Duodenal mucosa (tissue), 2 donors: ENCODE measurements around the gene OR7C1.
"Not testable (repeated sequence)": the region's sequence is repeated elsewhere in the genome, so short reads cannot be mapped to it uniquely, and the experiment has no call there.

Source experiments
- H3K27ac ChIP-seq: one replicate; pipeline ENCODE4 v1.7.0; 2013; ENCODE audit warnings: low read depth, low read length
- H3K27me3 ChIP-seq, 2 donors: one replicate each; pipeline ENCODE4 v1.7.0; 2013; ENCODE audit warnings: low read length in 2 of 2, control low read depth in 1 of 2; ENCODE audit not compliant: insufficient read depth in 2 of 2, control insufficient read depth in 1 of 2
- H3K36me3 ChIP-seq, 2 donors: one replicate each; pipeline ENCODE4 v1.7.0; 2013; ENCODE audit warnings: low read length in 2 of 2, control low read depth in 1 of 2; ENCODE audit not compliant: insufficient read depth in 2 of 2, control insufficient read depth in 1 of 2
- H3K4me1 ChIP-seq, 2 donors: one replicate each; pipeline ENCODE4 v1.7.0; 2013; ENCODE audit warnings: low read length in 2 of 2, control low read depth in 1 of 2; ENCODE audit not compliant: insufficient read depth in 2 of 2, control insufficient read depth in 1 of 2
- H3K4me3 ChIP-seq, 2 donors: one replicate each; pipeline ENCODE4 v1.7.0; 2013; ENCODE audit warnings: low read length in 2 of 2, low read depth in 1 of 2
- H3K9ac ChIP-seq, 2 donors: one replicate each; pipeline ENCODE4 v1.7.0; 2013; ENCODE audit warnings: low read length in 2 of 2, low read depth in 1 of 2
- H3K9me3 ChIP-seq, 2 donors: one replicate each; pipeline ENCODE4 v1.7.0; 2013; ENCODE audit warnings: low read length in 2 of 2, control low read depth in 1 of 2; ENCODE audit not compliant: control insufficient read depth in 1 of 2

Gene OR7C1

DNA sequence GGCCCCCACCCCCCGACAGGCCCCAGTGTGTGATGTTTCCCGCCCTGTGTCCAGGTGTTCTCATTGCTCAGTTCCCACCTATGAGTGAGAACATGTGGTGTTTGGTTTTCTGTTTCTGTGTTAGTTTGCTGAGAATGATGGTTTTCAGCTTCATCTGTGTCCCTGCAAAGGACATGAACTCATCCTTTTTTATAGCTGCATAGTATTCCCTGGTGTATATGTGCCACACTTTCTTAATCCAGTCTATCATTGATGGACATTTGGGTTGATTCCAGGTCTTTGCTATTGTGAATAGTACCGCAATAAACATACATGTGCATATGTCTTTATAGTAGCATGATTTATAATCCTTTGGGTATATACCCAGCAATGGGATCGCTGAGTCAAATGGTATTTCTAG is 57.3 kb downstream of the OR7C1 start:
- not testable (repeated sequence) for H3K36me3 ChIP-seq, H3K27ac ChIP-seq, H3K27me3 ChIP-seq, H3K4me3 ChIP-seq, H3K9me3 ChIP-seq, H3K9ac ChIP-seq, H3K4me1 ChIP-seq

GRCh38 chr19:14775869-14776586 is 59.0 kb downstream of the OR7C1 start:
- Histone ChIP-seq H3K9ac (no peak overlapping the region), H3K9me3 (no peaks in the 10 kb centered on the region), H3K36me3 (no peaks in the 10 kb centered on the region), H3K27ac (no peak overlapping the region), H3K4me3 (peak overlapping the region; percentile 50 to 54), H3K4me1 (no peaks in the 10 kb centered on the region), H3K27me3 (no peaks in the 10 kb centered on the region)

DNA sequence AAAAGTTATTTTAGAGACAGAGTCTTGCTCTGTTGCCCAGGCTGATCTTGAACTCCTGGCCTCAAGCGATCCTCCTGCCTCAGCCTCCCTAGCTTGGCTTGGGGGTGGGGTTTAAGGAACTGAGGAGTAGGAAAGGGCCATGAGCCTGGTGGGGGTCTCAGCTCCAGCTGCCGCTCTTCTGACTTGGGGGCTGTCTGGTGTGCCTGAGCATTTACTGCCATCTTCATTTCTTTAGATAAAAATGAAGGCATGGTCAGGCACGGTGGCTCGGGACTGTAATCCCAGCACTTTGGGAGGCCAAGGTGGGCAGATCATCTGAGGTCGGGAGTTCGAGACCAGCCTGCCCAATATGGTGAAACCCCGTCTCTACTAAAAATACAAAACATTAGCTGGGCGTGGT is 59.7 kb downstream of the OR7C1 start:
- peak overlapping the region in 1 of 2 donors; percentile 32 for H3K4me3 ChIP-seq
- H3K27ac ChIP-seq, H3K36me3 ChIP-seq, H3K4me1 ChIP-seq, H3K9me3 ChIP-seq, H3K9ac ChIP-seq, H3K27me3 ChIP-seq: not testable (repeated sequence)

DNA sequence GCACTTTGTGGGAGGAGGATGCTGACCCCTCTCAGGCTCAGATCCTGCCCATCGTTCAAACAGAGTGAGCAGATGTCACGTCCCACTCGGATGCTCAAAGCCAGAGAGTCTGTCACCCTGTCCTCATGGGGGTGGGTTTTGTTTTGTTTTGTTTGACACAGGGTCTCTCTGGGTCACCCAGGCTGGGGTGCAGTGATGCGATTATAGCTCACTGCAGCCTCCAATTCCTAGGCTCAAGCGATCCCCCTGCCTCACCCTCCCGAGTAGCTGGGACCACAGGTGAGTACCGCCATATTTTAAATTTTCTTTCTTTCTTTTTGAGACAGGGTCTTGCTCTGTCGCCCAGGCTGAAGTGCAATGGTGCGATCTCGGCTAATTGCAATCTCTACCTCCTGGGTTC is 60.6 kb downstream of the OR7C1 start:
- Histone ChIP-seq H3K27ac (no peak overlapping the region), H3K36me3 (no peaks in the 10 kb centered on the region), H3K27me3 (no peaks in the 10 kb centered on the region), H3K4me3 (no peak overlapping the region), H3K9me3 (no peaks in the 10 kb centered on the region), H3K9ac (no peak overlapping the region), H3K4me1 (no peaks in the 10 kb centered on the region)

- H3K9me3 ChIP-seq, H3K4me3 ChIP-seq, H3K36me3 ChIP-seq, H3K4me1 ChIP-seq, H3K27ac ChIP-seq, H3K27me3 ChIP-seq, H3K9ac ChIP-seq: not testable (repeated sequence)
Observed at GRCh38 chr19:14773722-14774121, 61.3 kb downstream of the OR7C1 start.

DNA sequence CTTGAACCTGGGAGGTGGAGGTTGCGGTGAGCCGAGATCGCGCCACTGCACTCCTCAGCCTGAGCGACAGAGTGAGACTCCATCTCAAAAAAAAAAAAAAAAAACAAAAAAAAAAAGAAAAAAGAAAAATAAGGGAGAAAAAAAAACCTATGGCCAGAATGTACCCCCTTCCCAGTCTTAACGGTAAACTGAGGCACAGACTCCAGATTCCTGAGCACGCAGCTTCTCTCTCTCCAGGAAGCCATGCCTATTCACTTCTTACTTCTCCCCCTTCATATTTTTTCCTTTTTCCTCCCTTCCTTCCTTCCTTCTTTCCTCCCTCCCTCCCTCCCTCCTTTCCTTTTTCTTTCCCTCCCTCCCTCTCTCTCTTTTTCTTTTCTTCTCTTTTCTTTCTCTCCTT is 62.0 kb downstream of the OR7C1 start:
- H3K4me1 ChIP-seq = no peaks in the 10 kb centered on the region

DNA sequence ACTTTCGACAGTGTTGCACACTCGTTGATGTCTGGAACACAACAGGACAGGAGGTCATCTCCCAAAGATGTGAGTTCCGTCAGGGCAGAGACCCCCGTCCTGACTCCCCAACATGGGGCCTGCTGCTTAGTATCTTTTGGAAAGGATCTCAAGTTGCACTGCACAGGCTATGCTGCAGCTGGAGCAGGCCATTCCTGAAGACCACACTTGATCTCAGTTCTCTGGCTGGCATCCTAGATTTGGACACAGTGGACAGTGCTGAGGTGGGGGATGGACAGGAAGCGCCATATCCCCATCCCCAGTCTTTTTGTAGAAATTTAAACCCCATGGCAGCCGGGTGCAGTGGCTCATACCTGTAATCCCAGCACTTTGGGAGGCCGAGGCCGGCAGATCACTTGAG is 62.5 kb downstream of the OR7C1 start:
- peaks cover 0 to 5% of the 10 kb centered on the region in 2 donors for H3K36me3 ChIP-seq
- no peaks in the 10 kb centered on the region for H3K27me3 ChIP-seq
- H3K9me3 ChIP-seq = no peaks in the 10 kb centered on the region
- H3K4me3 ChIP-seq = no peak overlapping the region
- no peak overlapping the region for H3K9ac ChIP-seq
- H3K4me1 ChIP-seq = no peaks in the 10 kb centered on the region
- H3K27ac ChIP-seq = no peak overlapping the region

More for the DNA sequence above, 62.0 kb downstream of the OR7C1 start:
- Histone ChIP-seq H3K9me3 (no peaks in the 10 kb centered on the region), H3K9ac (no peak overlapping the region), H3K36me3 (peaks cover 0 to 5% of the 10 kb centered on the region in 2 donors), H3K4me3 (no peak overlapping the region), H3K27ac (no peak overlapping the region), H3K27me3 (no peaks in the 10 kb centered on the region)

GRCh38 chr19:14770944-14771839 is 63.8 kb downstream of the OR7C1 start:
- no peaks in the 10 kb centered on the region for H3K9me3 ChIP-seq
- H3K27ac ChIP-seq = no peak overlapping the region
- H3K4me3 ChIP-seq = no peak overlapping the region
- H3K4me1 ChIP-seq = no peaks in the 10 kb centered on the region
- no peak overlapping the region for H3K9ac ChIP-seq
- H3K36me3 ChIP-seq = peaks cover 0 to 5% of the 10 kb centered on the region in 2 donors
- no peaks in the 10 kb centered on the region for H3K27me3 ChIP-seq

GRCh38 chr19:14770136-14770535 is 64.8 kb downstream of the OR7C1 start:
- H3K27me3 ChIP-seq = no peaks in the 10 kb centered on the region
- H3K4me1 ChIP-seq = no peaks in the 10 kb centered on the region
- H3K9me3 ChIP-seq = no peaks in the 10 kb centered on the region
- no peak overlapping the region for H3K4me3 ChIP-seq
- H3K27ac ChIP-seq = no peak overlapping the region
- no peak overlapping the region for H3K9ac ChIP-seq
- H3K36me3 ChIP-seq = peaks cover 0 to 5% of the 10 kb centered on the region in 2 donors

GRCh38 chr19:14769201-14769600 is 65.8 kb downstream of the OR7C1 start:
- Histone ChIP-seq H3K27me3 (no peaks in the 10 kb centered on the region), H3K4me1 (no peaks in the 10 kb centered on the region), H3K9ac (no peak overlapping the region), H3K9me3 (no peaks in the 10 kb centered on the region), H3K4me3 (no peak overlapping the region), H3K27ac (no peak overlapping the region), H3K36me3 (peaks cover 0 to 5% of the 10 kb centered on the region in 2 donors)
